Activated CD8-positive, alpha-beta memory T cell treated with anti-CD3 and anti-CD28 coated beads for 24 hours (primary cell): Measurements from ENCODE around the gene TRIP4.
A peak's percentile ranks its signal among the peaks of the same experiment; 100 is the strongest.
"Not testable (repeated sequence)": the region's sequence is repeated elsewhere in the genome, so short reads cannot be mapped to it uniquely, and the experiment has no call there.

Source experiments
- DNase-seq: peaks from one replicate; pipeline ENCODE4 v3.0.0-alpha.2; 2020

TRIP4 gene

DNA sequence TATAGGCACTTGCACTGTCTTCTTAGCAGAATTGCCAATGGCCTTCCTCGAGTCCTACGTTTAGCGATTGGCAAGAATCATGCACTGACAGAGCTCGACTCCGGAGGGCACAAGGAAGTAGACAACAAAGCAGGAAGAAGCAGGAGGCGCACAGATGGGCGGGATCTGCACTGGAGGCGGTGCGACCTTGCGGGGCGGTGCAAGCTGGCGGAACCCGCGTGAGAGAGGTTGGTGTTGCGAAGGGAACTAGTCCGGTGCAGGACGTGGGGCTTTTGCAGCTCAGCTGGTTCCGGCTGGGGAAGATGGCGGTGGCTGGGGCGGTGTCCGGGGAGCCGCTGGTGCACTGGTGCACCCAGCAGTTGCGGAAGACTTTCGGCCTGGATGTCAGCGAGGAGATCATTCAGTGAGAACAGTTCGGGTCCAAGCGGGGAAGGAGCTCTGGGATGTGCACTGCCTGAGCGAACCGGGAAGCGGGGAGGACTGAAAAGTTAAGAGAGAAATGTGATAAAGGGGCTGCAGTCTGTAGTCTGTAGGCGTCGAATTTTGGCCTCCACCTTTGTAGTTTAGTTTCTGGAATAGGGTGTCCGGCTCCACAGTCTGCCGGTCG is at the start of gene TRIP4:
TSS of gene TRIP4 (plus strand) at position 275 of the 607 bp plus-strand sequence. CDS start at position 303, 28 bp downstream.
- peak; percentile 98 for DNase-seq

DNA sequence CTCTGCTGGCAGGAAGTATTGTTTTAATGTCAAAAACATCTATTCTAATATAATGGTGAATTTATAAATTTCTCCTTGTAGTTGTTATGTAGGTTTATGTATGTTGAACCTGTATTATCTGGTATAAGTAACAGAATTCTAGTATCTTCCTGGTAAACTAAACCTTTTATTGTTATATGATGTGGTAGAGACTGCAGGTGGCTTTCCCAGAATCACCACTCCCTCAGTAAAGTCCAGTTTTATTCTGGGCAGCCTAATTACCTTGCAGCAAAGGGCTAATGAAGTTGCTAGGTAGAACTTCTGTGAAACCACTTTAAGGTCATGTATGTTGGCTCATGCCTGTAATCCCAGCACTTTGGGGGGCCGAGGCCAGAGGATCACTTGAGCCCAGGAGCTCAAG is 47.3 kb upstream of the TRIP4 start:
- no peak for DNase-seq

DNA sequence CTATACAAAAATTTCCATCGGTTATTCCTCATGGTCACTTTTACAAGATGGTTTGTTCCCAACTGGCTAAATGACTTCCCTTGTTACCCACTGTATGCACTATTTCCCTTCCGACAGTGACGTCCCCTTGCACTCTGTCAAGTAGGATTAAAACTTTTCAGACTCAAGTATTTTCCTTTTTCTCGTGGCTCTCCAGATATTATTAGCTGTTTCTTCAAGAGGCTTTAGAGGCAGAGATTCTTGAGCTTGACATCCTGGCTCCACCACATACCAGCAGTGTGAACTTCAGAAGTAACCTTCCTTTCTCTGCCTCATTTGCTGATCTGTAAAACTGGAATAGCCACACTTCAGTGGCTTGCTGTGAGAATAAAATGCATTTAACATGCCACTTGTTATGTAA is 45.7 kb upstream of the TRIP4 start:
- no peak for DNase-seq

DNA sequence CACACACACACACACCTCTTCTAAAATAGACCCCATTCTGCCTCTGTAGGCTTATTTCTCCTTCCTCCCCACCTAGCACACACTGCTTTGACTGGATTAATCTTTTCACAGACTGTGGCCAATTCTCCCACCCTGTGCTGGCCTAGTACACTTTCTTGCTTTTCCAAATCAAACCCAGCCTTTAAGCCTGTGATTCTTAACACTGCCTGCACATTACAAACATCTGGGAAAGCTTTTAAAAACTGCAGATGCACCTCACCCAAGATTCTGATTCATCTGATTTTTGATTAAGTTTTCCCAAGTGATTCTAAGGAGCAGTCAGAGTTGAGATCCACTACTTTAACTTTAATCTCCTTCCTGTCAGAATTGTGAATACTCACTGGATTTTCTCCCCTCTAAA is 44.4 kb upstream of the TRIP4 start:
- DNase-seq = no peak

DNA sequence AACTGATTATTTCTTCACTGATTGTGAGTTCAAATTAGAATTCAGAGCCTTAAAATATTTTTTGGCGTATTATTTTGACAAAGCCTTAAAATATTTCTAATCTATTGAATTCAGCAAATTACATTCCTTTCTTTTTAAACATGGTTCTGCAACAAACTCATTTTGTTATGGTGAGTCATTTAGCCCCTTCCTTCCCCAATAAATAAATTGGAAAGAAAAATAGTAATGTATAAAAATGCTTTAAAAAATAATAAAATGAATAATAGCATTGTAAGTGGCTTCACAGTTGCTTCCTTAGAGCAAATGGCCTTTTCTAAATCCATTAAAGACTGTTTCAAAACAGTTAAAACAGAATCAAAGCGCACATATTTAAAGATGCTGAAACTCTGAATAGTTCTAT is 43.8 kb upstream of the TRIP4 start:
- no peak for DNase-seq

DNA sequence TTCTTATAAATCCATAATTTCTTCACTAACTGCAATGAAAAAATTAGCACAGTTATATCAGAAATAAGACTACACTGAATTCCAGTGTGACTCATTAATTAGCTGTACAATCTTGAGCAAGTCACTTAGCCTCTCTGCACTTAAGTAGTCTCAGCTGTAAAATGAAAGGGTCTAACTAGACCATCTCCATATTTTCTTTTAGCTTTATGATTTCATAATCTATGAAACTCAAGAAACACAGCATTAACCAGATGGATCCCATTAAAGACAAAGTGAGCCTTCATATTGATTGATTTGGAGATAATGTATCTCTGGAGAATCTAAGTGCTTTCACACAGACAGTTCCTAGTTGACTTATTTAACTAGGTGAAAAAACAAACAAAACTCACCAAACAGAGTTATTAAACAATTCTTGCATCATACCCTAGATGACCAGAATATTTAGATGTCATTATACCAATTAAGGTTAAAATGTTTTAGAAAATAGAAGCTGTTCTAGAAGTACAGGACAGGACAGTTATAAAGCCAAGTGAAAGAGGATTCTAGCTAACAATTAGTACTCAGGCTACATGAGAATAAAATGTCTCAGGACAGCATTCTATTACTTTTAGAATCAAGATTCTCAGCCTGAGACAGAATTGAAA is 42.9 kb upstream of the TRIP4 start:
- DNase-seq = no peak

DNA sequence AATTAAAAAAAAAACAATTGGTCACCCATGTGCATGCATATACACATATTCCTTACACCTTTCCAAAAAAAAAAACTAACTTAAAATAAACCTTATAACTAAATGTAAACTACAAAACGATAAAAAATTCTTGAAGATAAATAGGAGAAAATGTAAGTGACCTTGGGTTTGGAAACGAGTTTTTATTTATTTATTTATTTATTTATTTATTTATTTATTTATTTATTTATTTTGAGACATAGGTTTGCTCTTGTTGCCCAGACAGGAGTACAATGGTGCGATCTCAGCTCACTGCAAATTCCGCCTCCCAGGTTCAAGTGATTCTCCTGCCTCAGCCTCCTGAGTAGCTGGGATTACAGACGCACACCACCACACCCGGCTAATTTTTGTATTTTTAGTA is 41.4 kb upstream of the TRIP4 start:
- DNase-seq = not testable (repeated sequence)

DNA sequence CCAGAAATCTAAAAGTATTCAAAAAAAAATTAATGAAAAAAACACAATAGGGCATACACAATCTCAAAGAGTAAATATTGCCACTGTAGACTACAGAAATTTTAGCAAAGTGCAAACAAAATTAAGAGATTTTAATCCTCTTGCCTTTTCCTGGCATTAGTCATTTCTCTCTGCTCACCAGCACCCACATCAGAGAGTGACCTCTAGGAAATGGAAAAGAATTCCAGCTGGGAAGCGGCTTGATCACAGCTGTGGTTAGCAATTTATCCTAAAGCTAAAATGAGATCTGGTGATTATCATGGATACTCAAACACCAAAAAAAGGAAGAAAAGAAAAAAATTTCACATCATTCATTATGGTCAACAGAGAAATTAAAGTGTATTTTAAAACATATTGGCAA is 39.2 kb upstream of the TRIP4 start:
- no peak for DNase-seq

DNA sequence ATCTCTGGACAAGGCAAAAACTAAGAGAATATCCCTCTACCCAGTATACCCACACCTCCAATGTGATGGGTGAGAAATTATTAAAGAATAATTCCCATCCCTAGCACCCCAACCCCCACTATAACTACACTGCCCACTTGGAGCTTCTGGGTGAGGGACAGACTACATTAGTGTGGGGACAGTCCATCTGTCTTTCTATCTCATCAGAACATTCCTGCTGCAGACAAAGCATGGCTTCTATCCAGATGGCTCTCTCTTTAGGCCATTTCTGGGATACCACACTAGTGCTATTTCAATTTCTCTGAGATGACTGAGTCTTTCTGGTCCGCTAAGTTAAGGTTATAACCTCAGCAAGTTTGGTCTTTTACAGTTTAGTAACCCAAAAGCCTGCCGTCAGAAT is 38.3 kb upstream of the TRIP4 start:
- no peak for DNase-seq

DNA sequence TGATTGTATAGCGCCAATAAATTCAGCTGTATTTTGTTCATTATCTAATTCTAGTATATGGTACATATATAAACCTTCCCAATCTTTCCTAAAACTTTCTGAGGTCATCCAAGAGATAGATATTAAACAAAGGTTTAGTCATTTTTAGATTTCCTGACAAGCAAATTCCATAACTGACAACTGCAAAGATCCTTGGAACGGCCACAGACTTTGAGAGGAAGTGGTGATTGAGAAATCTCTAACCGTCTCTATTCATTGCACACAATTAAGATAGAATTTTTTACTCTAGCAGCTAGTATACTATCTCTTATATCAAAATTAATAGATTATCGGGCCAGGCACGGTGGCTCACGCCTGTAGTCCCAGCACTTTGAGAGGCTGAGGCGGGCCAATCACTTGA is 36.4 kb upstream of the TRIP4 start:
- no peak for DNase-seq

DNA sequence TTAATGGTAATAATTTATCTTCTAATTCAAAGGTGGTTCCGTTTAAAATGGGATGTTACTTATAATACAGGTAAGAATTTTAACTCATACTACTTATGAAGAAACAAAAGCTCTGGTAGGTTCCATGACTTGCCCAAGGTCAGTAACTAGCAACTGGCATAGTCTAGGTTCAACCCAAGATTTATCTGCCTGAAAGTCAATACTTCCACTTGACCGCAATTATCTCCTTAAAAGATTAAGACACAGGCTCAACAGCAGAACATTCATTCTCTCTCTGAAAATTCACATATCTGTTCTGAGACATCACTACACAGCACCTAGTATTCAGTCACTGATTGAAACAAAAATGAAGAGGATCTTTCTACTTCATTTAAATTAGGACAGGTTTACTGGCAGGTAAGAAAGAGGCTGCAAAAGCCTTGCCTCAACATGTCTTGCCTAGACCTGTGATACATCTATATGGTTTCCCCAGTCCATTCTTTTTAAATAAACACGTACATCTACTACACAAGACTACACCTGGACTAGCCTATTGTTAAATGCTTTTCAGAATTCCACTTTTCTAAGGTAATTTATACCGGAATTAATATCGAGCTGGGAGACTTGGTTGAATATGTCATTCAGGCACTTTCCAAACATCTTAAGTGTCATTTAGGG is 32.8 kb upstream of the TRIP4 start:
- no peak for DNase-seq

DNA sequence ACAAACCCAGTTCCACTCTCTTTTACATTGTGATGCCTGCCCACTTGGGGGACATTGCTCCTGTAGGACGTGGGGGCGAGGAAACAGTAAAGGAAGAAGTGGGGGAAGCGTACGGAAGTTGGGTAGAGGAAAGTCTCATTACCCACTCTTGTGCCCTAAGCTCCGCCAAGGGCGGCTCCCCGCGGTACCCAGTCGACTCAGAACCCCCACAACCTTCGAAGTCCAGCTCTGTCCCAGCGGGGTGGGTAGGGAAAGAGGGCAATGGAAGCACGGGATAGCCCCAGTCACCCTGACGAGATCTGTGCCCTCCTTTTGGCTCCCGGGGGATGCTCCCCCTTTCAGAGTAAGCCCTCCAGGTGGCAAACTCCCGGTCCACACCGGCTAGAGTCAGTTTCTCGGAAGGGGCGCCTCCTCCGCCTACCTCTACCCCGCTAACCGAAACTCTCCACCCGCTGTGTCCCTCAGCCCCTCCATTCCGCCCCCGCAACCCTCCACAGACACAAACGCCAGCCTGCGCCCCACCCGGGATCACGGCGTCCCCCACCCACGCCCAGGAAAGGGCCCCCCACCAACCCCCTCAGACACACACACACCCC is 32.2 kb upstream of the TRIP4 start:
- no peak for DNase-seq

DNA sequence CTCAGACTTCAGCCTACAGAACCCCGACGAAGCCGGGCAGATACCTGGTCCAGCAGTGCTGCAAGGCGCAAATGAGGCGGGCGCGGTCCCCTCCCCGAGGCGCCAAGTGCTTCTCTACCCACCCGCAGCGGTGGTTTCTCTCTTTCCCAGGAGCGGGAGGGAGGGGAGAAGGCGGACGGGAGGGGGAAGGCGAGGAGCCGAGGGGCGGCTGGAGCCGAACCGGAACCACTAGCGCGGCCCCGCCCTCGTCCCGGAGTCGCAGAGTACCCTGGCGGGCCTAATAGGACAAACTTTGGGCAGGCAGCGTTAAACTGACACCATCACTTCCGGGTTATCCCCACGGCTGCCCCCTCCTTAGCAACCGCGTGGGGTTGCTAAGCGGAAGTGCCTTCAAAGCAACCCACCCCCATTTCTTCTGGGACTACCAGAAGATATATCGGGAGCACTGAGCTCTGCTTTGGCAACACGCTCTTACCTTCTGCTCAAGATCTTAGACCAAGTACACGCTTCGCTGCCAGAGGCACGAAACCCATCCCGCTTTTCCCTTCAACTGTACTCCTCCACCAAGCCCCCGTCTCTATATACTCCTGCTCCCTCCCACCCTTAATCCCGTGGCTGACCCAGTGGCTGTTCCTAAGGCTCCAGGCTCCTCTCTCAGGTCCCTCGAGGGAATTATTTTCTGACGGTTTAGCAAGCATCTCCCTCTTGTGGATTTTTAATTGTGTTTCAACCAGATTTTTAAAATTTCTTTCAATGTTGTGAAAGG is 31.5 kb upstream of the TRIP4 start, which contains the start of gene CSNK1G1:
TSS of gene CSNK1G1 (minus strand) at position 230 of the 766 bp plus-strand sequence. CDS start 55,674 bp downstream, outside the sequence.
- DNase-seq = peak; percentile 94

DNA sequence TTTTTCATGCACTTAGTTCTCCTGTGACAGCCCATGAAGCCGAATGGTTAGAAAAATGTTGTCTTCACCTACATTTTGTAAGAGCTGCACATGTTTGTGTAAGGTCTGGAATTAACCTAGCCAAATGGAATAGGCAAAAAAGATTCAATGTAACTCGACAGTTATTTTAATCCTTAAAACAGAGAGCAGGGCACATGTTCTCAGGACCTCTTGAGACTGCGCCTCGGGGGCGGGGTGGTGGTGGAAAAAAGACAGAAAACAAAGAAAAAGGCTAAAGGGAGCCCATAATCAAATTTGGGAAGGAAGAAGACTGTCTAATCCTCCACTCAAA is 31.0 kb upstream of the TRIP4 start:
- no peak for DNase-seq

DNA sequence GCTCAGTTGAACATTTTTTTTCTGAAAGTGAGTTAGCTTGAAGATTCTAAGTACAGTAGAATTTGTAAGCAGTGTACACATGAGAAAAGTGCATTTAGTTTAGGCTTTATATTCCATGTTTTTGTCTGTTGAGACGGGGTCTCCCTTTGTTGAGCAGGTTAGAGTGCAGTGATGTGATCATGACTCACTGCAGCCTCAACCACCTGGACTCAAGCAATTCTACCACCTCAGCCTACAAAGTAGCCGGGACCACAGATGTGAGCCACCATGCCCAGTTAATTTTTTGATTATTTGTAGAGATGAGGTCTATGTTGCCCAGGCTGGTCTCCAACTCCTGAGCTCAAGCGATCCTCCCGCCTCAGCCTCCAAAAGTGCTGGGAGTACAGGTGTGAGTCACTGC is 26.4 kb upstream of the TRIP4 start:
- no peak for DNase-seq

DNA sequence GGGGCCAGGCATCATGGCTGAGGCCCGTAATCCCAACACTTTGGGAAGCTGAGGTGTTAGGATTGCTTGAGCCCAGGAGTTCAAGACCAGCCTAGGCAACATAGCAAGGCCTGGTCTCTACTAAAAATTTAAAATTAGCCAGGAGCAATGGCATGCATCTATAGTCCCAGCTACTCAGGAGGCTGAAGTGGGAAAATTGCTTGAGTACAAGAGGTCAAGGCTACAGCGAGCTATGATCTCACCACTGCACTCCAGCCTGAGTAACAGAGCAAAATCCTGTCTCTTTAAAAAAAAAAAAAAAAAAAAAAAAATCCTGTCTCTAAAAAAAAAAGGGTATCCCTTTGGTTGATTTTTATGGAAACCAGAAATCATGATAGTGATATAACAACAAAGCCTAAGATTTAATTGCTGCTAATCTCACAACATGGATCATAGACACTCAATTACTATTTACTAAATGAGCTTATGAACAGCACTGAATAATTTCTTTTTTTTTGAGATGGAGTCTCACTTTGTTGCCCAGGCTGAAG is 18.5 kb upstream of the TRIP4 start:
- DNase-seq = no peak

DNA sequence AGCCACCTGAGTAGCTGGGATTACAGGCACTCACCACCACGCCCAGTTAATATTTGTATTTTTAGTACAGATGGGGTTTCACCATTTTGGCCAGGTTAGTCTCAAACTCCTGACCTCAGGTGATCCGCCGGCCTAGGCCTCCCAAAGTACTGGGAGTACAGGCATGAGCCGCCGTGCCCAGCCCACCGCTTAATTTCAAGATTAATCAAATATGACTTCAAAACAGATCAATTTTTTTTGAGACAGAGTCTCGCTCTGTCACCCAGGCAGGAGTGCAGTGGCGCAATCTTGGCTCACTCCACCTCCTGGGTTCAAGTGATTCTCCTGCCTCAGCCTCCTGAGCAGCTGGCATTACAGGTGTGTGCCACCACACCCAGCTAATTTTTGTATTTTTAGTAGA is 16.3 kb upstream of the TRIP4 start:
- not testable (repeated sequence) for DNase-seq

DNA sequence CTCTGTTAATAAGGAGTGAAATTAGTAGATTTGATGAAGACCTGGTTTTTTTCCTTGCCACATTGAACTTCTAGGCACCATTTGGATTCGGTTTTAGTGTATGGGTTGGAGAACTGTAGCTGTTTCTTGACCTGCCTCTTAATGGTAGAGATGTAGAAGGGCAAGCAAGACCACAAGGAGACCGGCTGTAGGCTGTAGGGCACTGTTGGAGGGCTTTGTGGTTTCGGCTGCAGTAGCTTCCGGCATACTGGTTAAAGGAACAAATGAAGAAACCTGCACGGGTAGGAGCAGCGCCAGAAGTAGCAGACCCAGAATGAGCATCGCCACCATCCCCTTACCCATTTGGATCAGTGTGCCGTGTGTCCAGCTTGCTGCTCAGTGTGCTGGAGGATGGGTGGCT is 14.3 kb upstream of the TRIP4 start:
- DNase-seq = no peak

DNA sequence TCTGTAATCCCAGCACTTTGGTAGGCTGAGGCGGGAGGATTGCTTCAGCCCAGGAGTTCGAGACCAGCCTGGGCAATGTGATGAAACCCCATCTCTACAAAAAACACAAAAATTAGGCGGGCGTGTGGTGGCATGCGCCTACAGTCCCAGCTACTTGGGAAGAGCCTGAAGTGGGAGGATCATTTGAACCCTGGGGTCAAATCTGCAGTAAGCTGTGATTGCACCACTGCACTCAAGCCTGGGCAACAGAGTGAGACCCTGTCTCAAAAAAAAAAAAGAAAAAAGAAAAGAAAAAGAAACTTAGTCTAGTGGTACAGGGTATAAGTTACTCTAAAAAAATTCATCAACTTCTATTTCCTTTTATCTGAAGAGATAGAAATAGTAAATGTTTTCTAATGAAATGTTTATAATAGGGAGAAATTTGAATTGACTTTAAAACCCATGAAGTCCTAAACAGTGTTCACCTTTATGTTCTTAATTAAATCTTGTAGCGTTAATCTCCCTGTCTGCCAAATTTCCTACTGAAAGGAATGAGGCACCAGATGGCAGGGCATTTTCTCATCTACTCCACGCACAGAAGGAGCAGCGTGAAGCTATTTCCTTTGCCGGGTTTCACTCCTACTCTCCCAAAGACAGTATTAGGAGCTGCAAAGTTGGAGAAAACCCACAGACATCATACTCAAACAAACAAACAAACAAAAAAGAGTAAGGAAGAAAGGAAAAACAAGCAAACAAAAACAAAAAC is 8.2 kb upstream of the TRIP4 start:
- no peak for DNase-seq

DNA sequence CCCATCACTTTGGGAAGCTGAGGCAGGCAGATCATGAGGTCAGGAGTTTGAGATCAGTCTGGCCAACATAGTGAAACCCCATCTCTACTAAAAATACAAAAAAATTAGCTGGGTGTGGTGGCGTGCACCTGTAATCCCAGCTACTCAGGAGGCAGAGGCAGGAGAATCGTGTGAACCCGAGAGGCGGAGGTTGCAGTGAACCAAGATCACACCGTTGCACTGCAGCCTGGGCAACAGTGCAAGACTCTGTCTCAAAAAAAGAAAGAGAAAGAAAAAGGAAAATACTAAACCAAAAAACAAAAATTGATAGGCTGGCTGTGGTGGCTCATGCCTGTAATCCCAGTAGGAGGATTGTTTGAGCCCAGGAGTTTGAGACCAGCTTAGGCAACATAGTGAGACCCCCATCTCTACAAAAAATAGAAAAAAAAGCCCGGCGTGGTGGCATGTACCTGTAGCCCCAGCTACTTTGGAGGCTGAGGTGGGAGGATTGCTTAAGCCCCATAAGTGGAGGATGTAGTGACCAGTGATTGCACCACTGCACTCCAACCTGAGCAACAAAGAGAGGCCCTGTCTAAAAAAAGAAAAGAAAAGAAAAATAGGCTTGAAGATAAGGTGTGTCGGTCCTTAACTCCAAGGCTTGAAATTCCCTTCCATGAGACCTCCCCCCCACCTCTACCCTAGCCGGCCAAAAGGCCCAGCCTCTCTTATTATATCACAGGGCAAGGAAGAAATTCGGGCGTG is 7.3 kb upstream of the TRIP4 start:
- not testable (repeated sequence) for DNase-seq

DNA sequence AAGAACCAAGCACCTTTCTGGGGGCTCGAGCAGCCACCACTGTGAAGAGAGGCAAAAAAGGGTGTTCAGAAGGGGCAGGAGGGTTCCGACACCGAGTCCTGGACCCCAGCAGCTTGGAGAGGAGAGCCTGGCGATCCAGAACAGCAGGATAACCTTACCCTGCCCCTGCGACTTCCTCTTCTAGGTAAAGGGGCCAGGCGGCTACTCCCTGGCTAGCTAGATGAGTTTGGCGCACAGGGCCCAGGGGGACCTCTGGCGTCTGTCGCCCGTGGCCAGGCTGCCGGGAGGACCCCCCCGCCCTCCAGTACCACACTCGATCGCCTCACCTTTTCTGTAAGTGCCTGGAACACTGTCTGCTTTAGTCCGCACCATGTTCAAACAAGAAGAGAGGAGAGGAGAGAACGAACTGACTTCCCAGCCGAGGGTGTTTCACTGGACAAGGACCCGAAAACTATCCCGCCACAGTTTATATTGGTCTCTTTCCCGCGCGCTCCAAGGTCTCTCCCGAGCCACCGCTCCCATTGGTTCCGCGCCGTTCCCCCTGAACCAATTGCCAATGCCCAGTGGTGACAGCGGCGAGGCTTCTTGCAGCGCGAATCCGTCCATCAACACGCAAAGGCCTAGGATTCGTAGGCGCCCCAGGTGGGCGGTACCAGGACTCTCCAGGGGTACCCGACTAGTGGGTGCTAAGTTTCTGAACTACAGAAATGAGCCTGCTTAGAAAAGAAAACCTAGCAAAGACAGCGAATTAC is 6.5 kb upstream of the TRIP4 start, which contains the start of gene PCLAF:
TSS of gene PCLAF (minus strand) at position 442 of the 752 bp plus-strand sequence. CDS start at position 372, 70 bp downstream.
- peak; percentile 95 for DNase-seq
